ENCODE measurements around the gene SLC24A1. TPM values are rescaled to one million over a fixed set of nuclear protein-coding genes. Genes with fewer than 3 reads are reported as not detected.

The SLC24A1 gene
- total and polyA plus RNA-seq, 2 of the 4 experiments (the other 2 are of a cell fraction), result 3.6 to 4.9 TPM

GRCh38 chr15:65580287-65580686, 41.5 kb upstream of the SLC24A1 start:
- peak overlapping the region; percentile 39; the same call in 1 of the 2 replicates for H3K4me2 ChIP-seq (ENCODE audit: low read depth, low read length)

More at GRCh38 chr15:65580287-65580686, 41.5 kb upstream of the SLC24A1 start:
- Histone ChIP-seq H3K4me3 (ENCODE audit: insufficient read depth, low read depth, low read length) (no peak overlapping the region), H3K36me3 (ENCODE audit: control insufficient read depth, insufficient read depth, low read length) (peaks cover 30% of the 10 kb centered on the region), H3K79me1 (ENCODE audit: low read depth in 1 of 2, low read length in 2 of 2) (peaks cover 8 to 17% of the 10 kb centered on the region in 2 experiments; a peak in 3 of 4 replicates), H3K23ac (ENCODE audit: low read depth, low read length) (no peak overlapping the region), H4K8ac (ENCODE audit: low read depth in 2 of 2, low read length in 2 of 2) (no peak overlapping the region), H4K5ac (ENCODE audit: low read depth, low read length) (no peak overlapping the region), H3K27ac (ENCODE audit: insufficient read depth, low read length) (no peak overlapping the region), H2AK5ac (ENCODE audit: low read depth, low read length) (no peak overlapping the region), H2BK5ac (ENCODE audit: low read depth, low read length, poor library complexity, severe bottlenecking) (peak overlapping the region; percentile 21), H3K9me3 (ENCODE audit: control insufficient read depth, insufficient read depth, low read length) (no peaks in the 10 kb centered on the region), H2BK15ac (ENCODE audit: low read depth, low read length) (no peak overlapping the region), H2AK9ac (replicated peaks; ENCODE audit: low read depth, low read length, poor library complexity) (no peak overlapping the region), H3K14ac (replicated peaks; ENCODE audit: low read depth, low read length) (0 out of 2 replicates have a peak overlapping the region, but pooled peaks have one; percentile 34), H4K91ac (ENCODE audit: insufficient read depth, low read depth, low read length) (no peak overlapping the region), H3K9me1 (ENCODE audit: insufficient read depth, low read length) (peaks cover 17% of the 10 kb centered on the region), H2AFZ (replicated peaks; ENCODE audit: low read length, poor library complexity) (no peak overlapping the region), H2BK120ac (ENCODE audit: low read depth, low read length) (no peak overlapping the region), H3K4me1 (ENCODE audit: control insufficient read depth, insufficient read depth, low read length) (peaks cover 8% of the 10 kb centered on the region), H3K4ac (ENCODE audit: low read depth, low read length) (no peak overlapping the region; the same call in 1 of the 2 replicates), H2BK20ac (ENCODE audit: low read depth, low read length) (no peak overlapping the region), H3K27me3 (ENCODE audit: control insufficient read depth, insufficient read depth, low read length) (no peaks in the 10 kb centered on the region), H3K9ac (ENCODE audit: low read depth, low read length) (no peak overlapping the region), H3K56ac (ENCODE audit: extremely low read depth, insufficient read depth, low read length) (no peak overlapping the region), H4K20me1 (ENCODE audit: insufficient read depth, low read length) (0 out of 2 replicates have a peak, but pooled peaks cover 3% of the 10 kb centered on the region), H3K18ac (ENCODE audit: low read depth, low read length) (no peak overlapping the region)
- intact Hi-C loops (cut with micrococcal nuclease) (no loop called here), in situ Hi-C loops (cut with MboI; ENCODE audit: low sequenced_read_pairs) (no loop called here), dilution Hi-C loops (cut with HindIII; ENCODE audit: low sequenced_read_pairs, unreplicated experiment) (no loop called here)
- CTCF ChIA-PET, result interaction anchor here (1.2 kb wide), 1 partner anchor 10 kb away, joined by 3 read pairs; no protein-coding TSS in a partner anchor
- TF ChIP-seq FOS (IDR thresholded peaks at IDR 0.05; ENCODE audit: low read depth, low read length) (peak; percentile 22; the same call in 1 of the 2 replicates), CHD1 (IDR thresholded peaks at IDR 0.05; ENCODE audit: low read depth, low read length) (no peak), MAZ (IDR thresholded peaks at IDR 0.05; ENCODE audit: borderline replicate concordance, low read depth, low read length) (peak; percentile 18; the same call in 1 of the 2 replicates)
- BruUV-seq (replicated peaks), result no TSS peak
- peak; percentile 86 for DNase-seq
- POLR2A ChIA-PET (ENCODE audit: unreplicated experiment), result no interaction called here
- peak; percentile 92 for ATAC-seq (ENCODE audit: low read depth)
